Epithelial cell of prostate (primary cell): Measurements from ENCODE around the gene CSTF1.

Experiments
- DNase-seq: peaks from one replicate; pipeline ENCODE4 v3.0.0-alpha.2; 2011; ENCODE audit warnings: low read depth, low spot score
- H3K27ac ChIP-seq: fragments of 450-650 bp; 2 replicates; pipeline ENCODE4 v1.5.1; 2017; ENCODE audit warnings: mild to moderate bottlenecking

The CSTF1 gene

GRCh38 chr20:56423886-56424285, 31.4 kb downstream of the CSTF1 start:
- DNase-seq = no peak
- no peak overlapping the region for H3K27ac ChIP-seq

- no peak overlapping the region for H3K27ac ChIP-seq
- DNase-seq = no peak
These were observed 32.5 kb downstream of the CSTF1 start for GRCh38 chr20:56424931-56425330.

- no peak overlapping the region for H3K27ac ChIP-seq
These were observed 33.6 kb downstream of the CSTF1 start for GRCh38 chr20:56426026-56426425.

GRCh38 chr20:56426926-56427325, 34.5 kb downstream of the CSTF1 start:
- H3K27ac ChIP-seq = no peak overlapping the region
- DNase-seq = no peak

More at GRCh38 chr20:56426026-56426425, 33.6 kb downstream of the CSTF1 start:
- DNase-seq = no peak

GRCh38 chr20:56427797-56428196, 35.4 kb downstream of the CSTF1 start:
- no peak overlapping the region for H3K27ac ChIP-seq
- no peak for DNase-seq

GRCh38 chr20:56428410-56428809, 36.0 kb downstream of the CSTF1 start:
- no peak for DNase-seq
- H3K27ac ChIP-seq = no peak overlapping the region

- H3K27ac ChIP-seq = no peak overlapping the region
- DNase-seq = no peak
These were observed 36.4 kb downstream of the CSTF1 start for GRCh38 chr20:56428881-56429280.

- no peak overlapping the region for H3K27ac ChIP-seq
- no peak for DNase-seq
These were observed 37.1 kb downstream of the CSTF1 start for GRCh38 chr20:56429502-56429901.

- no peak overlapping the region for H3K27ac ChIP-seq
- no peak for DNase-seq
These were observed 37.5 kb downstream of the CSTF1 start for GRCh38 chr20:56429941-56430340.

GRCh38 chr20:56430461-56430860, 38.0 kb downstream of the CSTF1 start:
- DNase-seq = no peak
- H3K27ac ChIP-seq = no peak overlapping the region

- H3K27ac ChIP-seq = no peak overlapping the region
- DNase-seq = no peak
These were observed 38.5 kb downstream of the CSTF1 start for GRCh38 chr20:56430957-56431356.

- DNase-seq = no peak
- H3K27ac ChIP-seq = no peak overlapping the region
These were observed 39.0 kb downstream of the CSTF1 start for GRCh38 chr20:56431471-56431870.

- no peak for DNase-seq
- H3K27ac ChIP-seq = no peak overlapping the region
These were observed 40.9 kb downstream of the CSTF1 start for GRCh38 chr20:56433221-56433879.

GRCh38 chr20:56433880-56434255, 41.4 kb downstream of the CSTF1 start:
- no peak for DNase-seq
- H3K27ac ChIP-seq = no peak overlapping the region

GRCh38 chr20:56437196-56437960, 44.9 kb downstream of the CSTF1 start:
- no peak overlapping the region for H3K27ac ChIP-seq
- DNase-seq = no peak

GRCh38 chr20:56438284-56438683, 45.8 kb downstream of the CSTF1 start:
- DNase-seq = no peak
- H3K27ac ChIP-seq = no peak overlapping the region

GRCh38 chr20:56439771-56440291, 47.4 kb downstream of the CSTF1 start:
- DNase-seq = no peak
- H3K27ac ChIP-seq = no peak overlapping the region

GRCh38 chr20:56440346-56441007, 48.0 kb downstream of the CSTF1 start:
- DNase-seq = no peak
- no peak overlapping the region for H3K27ac ChIP-seq

GRCh38 chr20:56442389-56443365, 50.2 kb downstream of the CSTF1 start:
- DNase-seq = no peak
- H3K27ac ChIP-seq = no peak overlapping the region
